Measurements from ENCODE around the gene MBP.

The MBP gene

GRCh38 chr18:77066689-77067088 lies 65.9 kb downstream of the MBP start:
- H3K36me3 ChIP-seq, result peaks cover 50% of the 10 kb centered on the region

DNA sequence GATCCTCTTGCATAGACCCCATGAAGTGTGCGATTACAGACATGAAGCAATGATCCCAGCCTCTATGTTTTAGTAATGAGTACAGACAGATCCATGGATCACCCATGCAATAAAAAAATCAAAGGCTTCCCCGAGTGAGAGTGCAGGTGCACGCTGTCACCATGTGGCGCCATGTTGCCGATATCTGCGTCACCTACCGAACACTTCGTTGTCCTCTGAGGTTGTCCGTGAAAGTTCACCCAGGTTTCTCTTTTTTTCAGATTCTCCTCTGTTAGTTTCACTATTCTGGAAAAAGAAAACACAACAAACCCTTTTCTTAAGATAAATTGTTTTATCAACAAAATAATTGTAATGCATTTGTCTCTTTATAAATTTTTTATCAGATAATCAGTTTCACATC lies 66.5 kb downstream of the MBP start:
- H3K4me3 ChIP-seq (ENCODE audit: low read depth in 1 of 2, low read length in 1 of 2), result peak overlapping the region; percentile 48 to 61
- H3K27ac ChIP-seq, result peak overlapping the region; percentile 99
- TF ChIP-seq CTCF (IDR thresholded peaks at IDR 0.05), result no peak
- no peaks in the 10 kb centered on the region for H3K27me3 ChIP-seq
- H3K9me3 ChIP-seq, result no peaks in the 10 kb centered on the region
- H3K4me1 ChIP-seq (ENCODE audit: control insufficient read depth in 1 of 2, insufficient read depth in 1 of 2, low read depth in 1 of 2, low read length in 1 of 2), result peaks cover 95 to 100% of the 10 kb centered on the region in 2 experiments
- H3K36me3 ChIP-seq, result peaks cover 56% of the 10 kb centered on the region

More at GRCh38 chr18:77066689-77067088, 65.9 kb downstream of the MBP start:
- no peak for TF ChIP-seq CTCF (IDR thresholded peaks at IDR 0.05)
- H3K9me3 ChIP-seq, result no peaks in the 10 kb centered on the region
- peaks cover 95 to 100% of the 10 kb centered on the region in 2 experiments for H3K4me1 ChIP-seq (ENCODE audit: control insufficient read depth in 1 of 2, insufficient read depth in 1 of 2, low read depth in 1 of 2, low read length in 1 of 2)
- H3K4me3 ChIP-seq (ENCODE audit: low read depth in 1 of 2, low read length in 1 of 2), result peak overlapping the region; percentile 48 to 61
- peak overlapping the region; percentile 99 for H3K27ac ChIP-seq
- no peaks in the 10 kb centered on the region for H3K27me3 ChIP-seq

DNA sequence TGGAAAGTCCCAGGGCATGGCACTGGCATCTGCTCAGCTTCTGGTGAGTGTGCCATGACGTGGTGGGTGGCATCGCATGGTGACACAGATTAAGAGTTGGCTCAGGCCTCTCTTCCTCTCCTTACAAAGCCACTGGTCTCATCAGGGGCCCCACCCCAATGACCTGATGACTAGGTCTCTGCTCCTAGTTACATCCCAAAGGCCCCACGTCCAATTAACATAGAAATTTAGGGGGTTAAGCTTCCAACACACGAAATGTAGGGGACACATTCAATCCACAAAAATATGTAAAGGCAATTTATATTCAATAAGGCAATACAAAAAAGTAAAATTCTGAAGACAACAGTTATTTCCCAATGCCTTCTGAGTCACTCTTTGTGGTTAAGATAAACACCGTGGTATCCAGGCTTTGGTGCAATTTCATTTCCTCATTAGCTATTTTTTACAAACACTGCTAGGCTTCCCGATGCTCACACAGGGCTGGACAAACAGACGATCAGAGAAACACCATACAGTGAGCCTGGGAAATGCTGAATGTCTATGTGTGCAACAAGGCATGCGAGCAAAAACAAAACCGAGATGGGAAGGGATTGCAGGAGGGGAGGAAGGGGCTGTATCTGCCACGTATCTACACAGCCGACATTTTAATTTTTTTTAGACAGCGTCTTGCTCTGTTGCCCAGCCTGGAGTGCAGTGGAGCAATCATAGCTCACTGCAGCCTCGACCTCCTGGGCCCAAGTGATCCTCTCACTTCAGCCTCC lies 67.2 kb downstream of the MBP start:
- Histone ChIP-seq H3K4me3 (ENCODE audit: low read depth in 1 of 2, low read length in 1 of 2) (peak overlapping the region; percentile 48 to 61), H3K27me3 (no peaks in the 10 kb centered on the region), H3K4me1 (ENCODE audit: control insufficient read depth in 1 of 2, insufficient read depth in 1 of 2, low read depth in 1 of 2, low read length in 1 of 2) (peaks cover 95 to 100% of the 10 kb centered on the region in 2 experiments), H3K36me3 (peaks cover 57% of the 10 kb centered on the region), H3K27ac (peak overlapping the region; percentile 99), H3K9me3 (no peaks in the 10 kb centered on the region)
- no peak for TF ChIP-seq CTCF (IDR thresholded peaks at IDR 0.05)

DNA sequence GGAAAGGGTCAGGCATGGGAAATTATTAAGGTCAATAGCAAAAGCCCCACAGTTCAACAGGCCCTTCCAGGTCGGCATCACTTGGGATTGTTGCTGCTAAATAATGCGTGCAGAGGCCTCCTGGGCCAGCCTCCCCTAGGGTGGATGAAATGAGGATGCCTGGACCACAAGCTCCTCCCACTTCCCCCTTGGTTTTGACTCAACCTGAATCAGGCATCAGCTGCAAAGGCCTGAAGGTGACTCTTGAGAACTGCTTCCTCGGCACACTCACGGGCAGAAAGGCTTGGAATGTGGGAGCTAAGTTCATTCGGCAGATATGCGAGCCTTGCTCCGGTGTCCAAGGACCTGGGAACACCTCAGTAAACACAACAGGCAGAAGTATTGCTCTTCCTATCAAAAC lies 69.3 kb downstream of the MBP start:
- Histone ChIP-seq H3K36me3 (peaks cover 55% of the 10 kb centered on the region), H3K4me1 (ENCODE audit: control insufficient read depth in 1 of 2, insufficient read depth in 1 of 2, low read depth in 1 of 2, low read length in 1 of 2) (peaks cover 92 to 94% of the 10 kb centered on the region in 2 experiments), H3K9me3 (no peaks in the 10 kb centered on the region), H3K27ac (peak overlapping the region; percentile 99), H3K27me3 (no peaks in the 10 kb centered on the region), H3K4me3 (ENCODE audit: low read depth in 1 of 2, low read length in 1 of 2) (peak overlapping the region; percentile 51 to 61)
- TF ChIP-seq CTCF (IDR thresholded peaks at IDR 0.05), result peak; percentile 61

DNA sequence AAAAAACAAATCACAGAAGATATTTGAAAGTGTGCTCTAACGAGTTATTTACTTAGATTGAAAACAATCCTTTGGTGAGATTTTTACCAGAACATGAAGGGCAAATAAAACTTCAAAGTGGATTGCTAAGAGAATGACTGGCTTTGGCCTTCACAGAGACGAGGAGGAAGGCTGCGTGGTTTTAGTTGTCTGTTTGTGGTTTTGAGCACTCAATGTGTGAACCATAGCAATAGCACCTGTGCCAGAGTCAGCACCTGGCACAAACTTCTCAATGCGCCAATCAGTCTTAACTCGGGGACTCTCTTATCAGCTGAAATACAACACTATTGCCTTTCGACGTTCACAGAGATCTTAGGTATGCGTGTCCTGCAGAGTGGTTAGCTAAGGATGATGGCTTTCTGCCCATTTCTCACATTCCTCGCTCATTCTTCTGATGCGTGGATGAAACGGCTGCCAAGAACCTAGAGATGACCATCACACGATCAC lies 70.0 kb downstream of the MBP start:
- no peak for TF ChIP-seq CTCF (IDR thresholded peaks at IDR 0.05)
- peak overlapping the region; percentile 99 for H3K27ac ChIP-seq
- H3K4me1 ChIP-seq (ENCODE audit: control insufficient read depth in 1 of 2, insufficient read depth in 1 of 2, low read depth in 1 of 2, low read length in 1 of 2), result peaks cover 88 to 92% of the 10 kb centered on the region in 2 experiments
- H3K4me3 ChIP-seq (ENCODE audit: low read depth in 1 of 2, low read length in 1 of 2), result peak overlapping the region; percentile 51 to 61
- H3K27me3 ChIP-seq, result no peaks in the 10 kb centered on the region
- no peaks in the 10 kb centered on the region for H3K9me3 ChIP-seq
- peaks cover 59% of the 10 kb centered on the region for H3K36me3 ChIP-seq

Data from neutrophil (primary cell).